ENCODE measurements around the gene UNC5B.

UNC5B gene

GRCh38 chr10:71241830-71242621 lies 29.7 kb downstream of the UNC5B start:
- DNase-seq (ENCODE audit: low read depth), result no peak
- H3K4me3 ChIP-seq (ENCODE audit: control insufficient read depth, low read depth, low read length), result no peak overlapping the region
- no peak for TF ChIP-seq CTCF (IDR thresholded peaks at IDR 0.05; ENCODE audit: control insufficient read depth, insufficient read depth, low read depth, low read length, missing control alignments)

DNA sequence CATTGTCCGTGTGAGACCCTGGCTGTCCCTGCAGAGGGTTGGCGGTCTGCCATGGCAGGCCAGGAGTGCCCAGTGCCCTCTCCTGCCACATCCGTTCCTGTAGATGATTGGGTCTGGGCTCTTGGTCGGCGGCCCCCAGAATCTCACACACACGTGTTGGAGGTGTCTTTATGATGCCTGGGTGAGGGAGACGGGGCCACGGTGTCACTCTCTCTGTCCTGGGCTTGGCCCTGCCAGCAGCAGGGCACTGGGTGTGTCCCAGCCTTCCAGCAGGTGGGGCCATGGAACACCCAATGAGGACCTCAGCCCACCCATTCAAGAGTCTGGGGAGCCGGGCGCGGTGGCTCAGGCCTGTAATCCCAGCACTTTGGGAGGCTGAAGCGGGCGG lies 30.2 kb downstream of the UNC5B start:
- no peak for DNase-seq (ENCODE audit: low read depth)
- no peak overlapping the region for H3K4me3 ChIP-seq (ENCODE audit: control insufficient read depth, low read depth, low read length)
- no peak for TF ChIP-seq CTCF (IDR thresholded peaks at IDR 0.05; ENCODE audit: control insufficient read depth, insufficient read depth, low read depth, low read length, missing control alignments)

DNA sequence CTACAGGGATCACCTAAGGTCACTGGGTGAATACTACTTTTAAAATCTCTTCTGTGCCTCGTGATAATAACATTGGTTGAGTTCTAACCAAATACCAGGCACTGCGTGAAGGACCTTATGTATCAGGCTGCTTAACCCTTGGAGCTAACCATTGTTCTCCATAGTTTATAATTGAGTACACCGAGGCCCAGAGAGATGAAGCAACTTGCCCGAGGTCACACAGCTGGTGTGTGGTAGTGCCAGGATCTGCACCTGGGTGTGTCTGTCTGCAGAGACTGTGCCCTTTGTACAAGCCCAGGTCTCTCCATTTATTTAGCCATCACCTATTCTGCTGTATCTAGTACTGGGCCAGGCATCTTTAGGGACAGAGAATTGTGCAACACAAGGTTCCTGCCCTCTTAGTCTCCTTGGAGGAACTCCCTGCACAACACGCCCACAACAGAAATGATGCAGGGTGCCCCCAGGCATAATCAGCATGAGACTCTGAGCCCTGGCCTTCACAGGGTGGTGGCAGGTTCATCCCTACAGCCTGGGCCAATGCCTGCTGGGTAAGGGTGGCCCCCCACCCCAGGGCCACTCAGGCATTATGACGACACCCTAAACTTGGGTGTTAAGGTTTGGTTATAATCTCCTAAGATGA lies 31.5 kb downstream of the UNC5B start:
- H3K4me3 ChIP-seq (ENCODE audit: control insufficient read depth, low read depth, low read length), result no peak overlapping the region
- DNase-seq (ENCODE audit: low read depth), result no peak
- TF ChIP-seq CTCF (IDR thresholded peaks at IDR 0.05; ENCODE audit: control insufficient read depth, insufficient read depth, low read depth, low read length, missing control alignments), result no peak

DNA sequence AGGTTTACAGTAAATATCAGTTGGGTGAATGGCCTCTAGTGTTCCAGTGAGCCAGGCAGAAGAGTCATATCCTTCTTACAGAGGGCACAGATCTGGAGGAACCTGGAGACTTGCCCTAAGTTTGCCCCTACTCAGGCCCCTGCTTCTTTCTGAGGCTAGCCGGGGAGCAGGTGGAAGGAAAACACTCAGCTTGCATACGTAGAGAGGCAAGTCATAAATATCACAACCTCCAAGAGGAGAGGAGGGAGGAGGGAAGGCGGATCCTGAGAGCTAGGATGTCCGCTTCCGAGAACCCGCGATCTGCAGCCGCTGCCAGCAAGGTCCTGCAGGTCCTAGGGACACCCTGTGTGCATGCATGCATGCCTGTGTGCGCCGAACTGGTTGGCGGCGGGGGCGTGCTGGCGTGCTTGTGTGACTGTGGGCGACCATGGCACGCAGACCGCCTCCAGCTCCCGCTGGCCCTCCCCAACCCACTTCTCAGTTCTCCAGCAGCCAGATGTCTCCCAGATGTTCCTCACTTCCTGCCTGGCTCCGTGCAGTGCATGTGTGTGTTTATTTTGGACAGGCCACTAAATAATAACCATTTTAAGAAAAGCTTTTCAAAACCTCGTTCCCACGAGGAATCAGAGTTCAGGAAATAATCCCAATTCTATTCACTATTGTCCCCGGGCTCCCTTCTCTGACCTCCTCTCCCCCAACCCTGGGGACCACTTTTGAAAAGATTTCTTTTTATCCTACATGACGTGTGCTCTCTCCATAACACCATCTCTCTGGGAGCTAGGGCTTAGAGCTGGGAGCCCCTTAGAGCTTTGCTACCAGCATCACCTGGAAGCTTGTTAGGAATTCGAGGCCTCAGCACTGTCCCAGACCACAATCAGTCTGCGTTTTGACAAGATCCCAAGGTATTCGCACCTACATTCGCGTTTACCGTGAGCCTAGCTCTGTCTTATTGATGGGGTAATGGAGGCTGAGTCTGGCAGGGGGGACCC lies 32.4 kb downstream of the UNC5B start:
- peak overlapping the region; percentile 17 for H3K4me3 ChIP-seq (ENCODE audit: control insufficient read depth, low read depth, low read length)
- peak; percentile 90 for DNase-seq (ENCODE audit: low read depth)
- no peak for TF ChIP-seq CTCF (IDR thresholded peaks at IDR 0.05; ENCODE audit: control insufficient read depth, insufficient read depth, low read depth, low read length, missing control alignments)

- DNase-seq (ENCODE audit: low read depth), result no peak
- no peak for TF ChIP-seq CTCF (IDR thresholded peaks at IDR 0.05; ENCODE audit: control insufficient read depth, insufficient read depth, low read depth, low read length, missing control alignments)
Observed at GRCh38 chr10:71245420-71246325, 33.3 kb downstream of the UNC5B start.

More at GRCh38 chr10:71245420-71246325, 33.3 kb downstream of the UNC5B start:
- H3K4me3 ChIP-seq (ENCODE audit: control insufficient read depth, low read depth, low read length), result no peak overlapping the region
